Naive thymus-derived CD4-positive, alpha-beta T cell (primary cell): ENCODE results near the gene SERPINE2. TPM values are rescaled to one million over a fixed set of nuclear protein-coding genes. Genes with fewer than 3 reads are reported as not detected.

Source experiments
- ATAC-seq: fragments of 150-1000 bp; cut with Tn5 transposase; 2 replicates; pipeline ENCODE4 v1.10.0; 2021; ENCODE audit warnings: mild to moderate bottlenecking, moderate library complexity
- CTCF ChIA-PET: fragments of 350-600 bp; sonication (Branson Sonifier 250); formaldehyde crosslinking; loops from one replicate; lab custom pipeline; 2021; ENCODE audit warnings: antibody characterized with exemption; lab: Charles Lee
- POLR2A ChIA-PET: fragments of 350-600 bp; sonication (Branson Sonifier 250); formaldehyde crosslinking; loops from one replicate; lab custom pipeline; 2021; ENCODE audit warnings: antibody characterized with exemption, inconsistent platforms; lab: Charles Lee
- DNase-seq, 9 donors: peaks; one replicate each; pipeline versions ENCODE4 v3.0.0 to v3.0.0-alpha.2; 2020 to 2022; ENCODE audit warnings: mixed read lengths in 1 of 9
- H3K27ac ChIP-seq: one replicate; pipeline ENCODE4 v1.7.0; 2013; ENCODE audit warnings: mild to moderate bottlenecking, low read depth, low read length, moderate library complexity
- H3K27me3 ChIP-seq, 2 donors: one replicate each; pipeline ENCODE4 v1.7.0; 2013; ENCODE audit warnings: low read length in 2 of 2, mild to moderate bottlenecking in 2 of 2, moderate library complexity in 2 of 2; ENCODE audit not compliant: control insufficient read depth in 2 of 2, insufficient read depth in 2 of 2
- H3K36me3 ChIP-seq, 3 experiments: 1 replicate in 2 of 3; 2 replicates in 1 of 3; pipeline ENCODE4 v1.7.0; 2013; ENCODE audit warnings: low read length in 3 of 3, mild to moderate bottlenecking in 3 of 3, moderate library complexity in 1 of 3; ENCODE audit not compliant: insufficient read depth in 3 of 3, control insufficient read depth in 2 of 3
- H3K4me1 ChIP-seq, 2 donors: one replicate each; pipeline ENCODE4 v1.7.0; 2013; ENCODE audit warnings: low read length in 2 of 2, mild to moderate bottlenecking in 2 of 2, moderate library complexity in 1 of 2; ENCODE audit not compliant: control insufficient read depth in 2 of 2, insufficient read depth in 2 of 2
- H3K4me3 ChIP-seq: 2 replicates; pipeline ENCODE4 v1.7.0; 2013; ENCODE audit warnings: mild to moderate bottlenecking, low read length
- H3K9me3 ChIP-seq, 3 experiments: 1 replicate in 2 of 3; 2 replicates in 1 of 3; pipeline ENCODE4 v1.7.0; 2013; ENCODE audit warnings: low read length in 3 of 3; ENCODE audit not compliant: control insufficient read depth in 2 of 3
- H3K27ac Mint-ChIP-seq, 9 donors: one replicate each; pipeline ENCODE4 v1.8.0; 2020 to 2022; ENCODE audit warnings: mixed read lengths in 9 of 9, mild to moderate bottlenecking in 8 of 9, moderate library complexity in 5 of 9, inconsistent platforms in 2 of 9
- H3K27me3 Mint-ChIP-seq, 5 donors: one replicate each; pipeline ENCODE4 v1.8.0; 2021 to 2022; ENCODE audit warnings: mixed read lengths in 5 of 5, mild to moderate bottlenecking in 1 of 5
- H3K36me3 Mint-ChIP-seq, 5 donors: one replicate each; pipeline ENCODE4 v1.8.0; 2020 to 2022; ENCODE audit warnings: mixed read lengths in 5 of 5, mild to moderate bottlenecking in 3 of 5, inconsistent platforms in 1 of 5
- H3K4me1 Mint-ChIP-seq, 7 donors: one replicate each; pipeline ENCODE4 v1.8.0; 2020 to 2022; ENCODE audit warnings: mixed read lengths in 7 of 7, mild to moderate bottlenecking in 3 of 7, inconsistent platforms in 1 of 7
- H3K4me3 Mint-ChIP-seq, 10 donors: one replicate each; pipeline ENCODE4 v1.8.0; 2020 to 2022; ENCODE audit warnings: mild to moderate bottlenecking in 10 of 10, mixed read lengths in 10 of 10, moderate library complexity in 6 of 10, inconsistent platforms in 2 of 10
- H3K9me3 Mint-ChIP-seq, 11 donors: one replicate each; pipeline ENCODE4 v1.8.0; 2020 to 2022; ENCODE audit warnings: mixed read lengths in 11 of 11, mild to moderate bottlenecking in 4 of 11, inconsistent platforms in 1 of 11, moderate library complexity in 1 of 11
- intact Hi-C, 2 donors: fragments of 100-400 bp; cut with micrococcal nuclease; formaldehyde crosslinking; loops; one replicate each; pipeline ENCODE4 v1.15.1; 2023
- polyA plus RNA-seq, 2 donors: library from polyadenylated mRNA; unstranded; fragments of 300-500 nt; fragmentation: Illumina TruSeq; gene quantifications; one replicate each; pipeline ENCODE4 v1.2.3, GENCODE V29; 2021
- total RNA-seq, 6 experiments: library from RNA in 5 of 6; stranded (reverse) in 5 of 6; gene quantifications; 1 replicate in 5 of 6; 2 replicates in 1 of 6; pipeline ENCODE4 v1.2.3 and lab custom pipeline; 2021 to 2026

The SERPINE2 gene
- total and polyA plus RNA-seq, 7 experiments from 2014 or later: 5.2 to 46.7 (median 14.7) TPM

GRCh38 chr2:224055101-224055500 lies 16.0 kb upstream of the SERPINE2 start:
- ATAC-seq: no peak
- CTCF ChIA-PET: no interaction called here

GRCh38 chr2:224046752-224047151 lies 7.7 kb upstream of the SERPINE2 start:
- H3K27ac Mint-ChIP-seq: no peak overlapping the region
- CTCF ChIA-PET: no interaction called here
- no peaks in the 10 kb centered on the region for H3K36me3 Mint-ChIP-seq
- no peaks in the 10 kb centered on the region for H3K9me3 ChIP-seq
- peaks cover 0 to 62% (median 24%) of the 10 kb centered on the region in 5 donors for H3K27me3 Mint-ChIP-seq
- no peak overlapping the region for H3K4me3 Mint-ChIP-seq
- no peak overlapping the region for H3K27ac ChIP-seq
- no peaks in the 10 kb centered on the region for H3K36me3 ChIP-seq
- peaks cover 0 to 4% (median 0%) of the 10 kb centered on the region in 7 donors for H3K4me1 Mint-ChIP-seq
- H3K4me3 ChIP-seq: no peak overlapping the region
- POLR2A ChIA-PET: no interaction called here
- H3K4me1 ChIP-seq: no peaks in the 10 kb centered on the region
- DNase-seq (no peak), ATAC-seq (no peak)
- H3K27me3 ChIP-seq: no peaks in the 10 kb centered on the region
- no peaks in the 10 kb centered on the region for H3K9me3 Mint-ChIP-seq
- intact Hi-C loops: no loop called here

More at GRCh38 chr2:224055101-224055500, 16.0 kb upstream of the SERPINE2 start:
- Histone ChIP-seq H3K27ac (no peak overlapping the region), H3K9me3 (no peaks in the 10 kb centered on the region), H3K4me3 (no peak overlapping the region), H3K27me3 (no peaks in the 10 kb centered on the region), H3K4me1 (no peaks in the 10 kb centered on the region), H3K36me3 (no peaks in the 10 kb centered on the region)
- Mint-ChIP-seq H3K4me3 (no peak overlapping the region), H3K9me3 (peaks cover 0 to 3% (median 0%) of the 10 kb centered on the region in 11 donors), H3K4me1 (peaks cover 0 to 4% (median 0%) of the 10 kb centered on the region in 7 donors), H3K36me3 (peaks cover 0 to 6% (median 0%) of the 10 kb centered on the region in 5 donors), H3K27ac (no peak overlapping the region), H3K27me3 (peaks cover 0 to 26% (median 11%) of the 10 kb centered on the region in 5 donors)
- DNase-seq: no peak
- POLR2A ChIA-PET: no interaction called here
- intact Hi-C loops: no loop called here

- Mint-ChIP-seq H3K36me3 (no peaks in the 10 kb centered on the region), H3K4me3 (no peak overlapping the region), H3K27me3 (peaks cover 0 to 56% (median 16%) of the 10 kb centered on the region in 5 donors), H3K4me1 (peaks cover 8 to 30% (median 22%) of the 10 kb centered on the region in 7 donors), H3K9me3 (no peaks in the 10 kb centered on the region), H3K27ac (no peak overlapping the region)
- no peaks in the 10 kb centered on the region for H3K36me3 ChIP-seq
- intact Hi-C loops: no loop called here
- H3K4me1 ChIP-seq: peaks cover 0 to 3% of the 10 kb centered on the region in 2 donors
- CTCF ChIA-PET: interaction anchor here (0.5 kb wide), 1 partner anchor 22 kb away, joined by 3 read pairs; no protein-coding TSS in a partner anchor
- no peak overlapping the region for H3K4me3 ChIP-seq
- H3K27me3 ChIP-seq: peaks cover 0 to 4% of the 10 kb centered on the region in 2 donors
- ATAC-seq (no peak), DNase-seq (no peak)
- H3K9me3 ChIP-seq: no peaks in the 10 kb centered on the region
- POLR2A ChIA-PET: interaction anchor here (1.1 kb wide), 1 partner anchor 11 kb away, joined by 3 read pairs; no protein-coding TSS in a partner anchor
- no peak overlapping the region for H3K27ac ChIP-seq
Observed at GRCh38 chr2:224042191-224042696, 3.2 kb upstream of the SERPINE2 start.

GRCh38 chr2:224041554-224041953 lies 2.5 kb upstream of the SERPINE2 start:
- ATAC-seq (no peak), DNase-seq (no peak)
- H3K9me3 ChIP-seq: no peaks in the 10 kb centered on the region
- CTCF ChIA-PET: no interaction called here
- H3K4me3 ChIP-seq: no peak overlapping the region
- POLR2A ChIA-PET: no interaction called here
- H3K36me3 Mint-ChIP-seq: no peaks in the 10 kb centered on the region
- H3K27ac Mint-ChIP-seq: no peak overlapping the region
- peaks cover 0 to 4% of the 10 kb centered on the region in 2 donors for H3K27me3 ChIP-seq
- peaks cover 11 to 37% (median 28%) of the 10 kb centered on the region in 7 donors for H3K4me1 Mint-ChIP-seq
- H3K27ac ChIP-seq: no peak overlapping the region
- peaks cover 0 to 56% (median 16%) of the 10 kb centered on the region in 5 donors for H3K27me3 Mint-ChIP-seq
- H3K4me3 Mint-ChIP-seq: no peak overlapping the region
- H3K9me3 Mint-ChIP-seq: no peaks in the 10 kb centered on the region
- peaks cover 0 to 5% of the 10 kb centered on the region in 2 donors for H3K4me1 ChIP-seq
- intact Hi-C loops: no loop called here
- no peaks in the 10 kb centered on the region for H3K36me3 ChIP-seq

GRCh38 chr2:224040753-224041152 lies 1.7 kb upstream of the SERPINE2 start:
- POLR2A ChIA-PET: no interaction called here
- Mint-ChIP-seq H3K36me3 (no peaks in the 10 kb centered on the region), H3K9me3 (no peaks in the 10 kb centered on the region), H3K4me3 (peak overlapping the region in 8 of 10 donors; percentile 8 to 88 (median 74)), H3K4me1 (peaks cover 13 to 39% (median 30%) of the 10 kb centered on the region in 7 donors), H3K27ac (peak overlapping the region in 2 of 9 donors; percentile 33 to 53), H3K27me3 (peaks cover 0 to 58% (median 16%) of the 10 kb centered on the region in 5 donors)
- Histone ChIP-seq H3K9me3 (no peaks in the 10 kb centered on the region), H3K36me3 (no peaks in the 10 kb centered on the region), H3K4me3 (no peak overlapping the region), H3K27ac (no peak overlapping the region), H3K27me3 (peaks cover 0 to 4% of the 10 kb centered on the region in 2 donors), H3K4me1 (peaks cover 0 to 5% of the 10 kb centered on the region in 2 donors)
- CTCF ChIA-PET: no interaction called here
- ATAC-seq: no peak
- intact Hi-C loops: no loop called here
- no peak for DNase-seq

- DNase-seq: no peak
- POLR2A ChIA-PET: interaction anchor here (0.5 to 1.4 kb wide), 3 partner anchors 47 to 98 kb away, joined by 3 to 6 read pairs (median 4); no protein-coding TSS in a partner anchor
- H3K27ac Mint-ChIP-seq: peak overlapping the region in 5 of 9 donors; percentile 48 to 88 (median 56)
- Histone ChIP-seq H3K27ac (peak overlapping the region; percentile 34), H3K27me3 (peaks cover 0 to 4% of the 10 kb centered on the region in 2 donors), H3K4me3 (peak overlapping the region; percentile 38), H3K9me3 (no peaks in the 10 kb centered on the region), H3K4me1 (peaks cover 0 to 5% of the 10 kb centered on the region in 2 donors), H3K36me3 (no peaks in the 10 kb centered on the region)
- peak overlapping the region; percentile 51 to 88 (median 80) for H3K4me3 Mint-ChIP-seq
- intact Hi-C loops: loop anchor here (1.0 to 10.0 kb wide), 3 partner anchors 47 to 244 kb away; partner anchors contain the start of gene AP1S3 (in 1 of the 2)
- peaks cover 13 to 39% (median 30%) of the 10 kb centered on the region in 7 donors for H3K4me1 Mint-ChIP-seq
- ATAC-seq: peak; percentile 20
- H3K9me3 Mint-ChIP-seq: no peaks in the 10 kb centered on the region
- CTCF ChIA-PET: interaction anchor here (0.7 kb wide), 1 partner anchor 494 kb away, joined by 3 read pairs; no protein-coding TSS in a partner anchor
- peaks cover 0 to 55% (median 16%) of the 10 kb centered on the region in 5 donors for H3K27me3 Mint-ChIP-seq
- peaks cover 0 to 2% (median 0%) of the 10 kb centered on the region in 5 donors for H3K36me3 Mint-ChIP-seq
Observed at GRCh38 chr2:224039770-224040440, 819 bp upstream of the SERPINE2 start.
